Measurements from ENCODE around the gene PDE4D. TPM values are rescaled to one million over a fixed set of nuclear protein-coding genes. Genes with fewer than 3 reads are reported as not detected.
"Not testable (repeated sequence)": the region's sequence is repeated elsewhere in the genome, so short reads cannot be mapped to it uniquely, and the experiment has no call there.

Gene PDE4D
- total RNA-seq, 1 experiment from 2014 or later: 2.4 TPM

GRCh38 chr5:59666440-59667068 lies 227.0 kb downstream of the PDE4D start:
- BruUV-seq (replicated peaks): no TSS peak
- Histone ChIP-seq H3K4me1 (ENCODE audit: control insufficient read depth, insufficient read depth, low read length) (no peaks in the 10 kb centered on the region), H3K36me3 (ENCODE audit: control insufficient read depth, insufficient read depth, low read length) (no peaks in the 10 kb centered on the region), H3K27me3 (ENCODE audit: control insufficient read depth, insufficient read depth, low read length) (no peaks in the 10 kb centered on the region), H3K4me3 (ENCODE audit: low read depth in 2 of 2, low read length in 2 of 2) (no peak overlapping the region), H3K27ac (ENCODE audit: low read length) (no peak overlapping the region), H3K9me3 (ENCODE audit: control insufficient read depth, insufficient read depth, low read depth, low read length) (no peaks in the 10 kb centered on the region)
- TF ChIP-seq REST (IDR thresholded peaks at IDR 0.05; ENCODE audit: insufficient read depth in 1 of 2, low read depth in 2 of 2, low read length in 1 of 2): no peak
- TF ChIP-seq CTCF (IDR thresholded peaks at IDR 0.05): peak; percentile 5; the same call in 1 of the 2 replicates
- DNase-seq (ENCODE audit: low read depth, low spot score) (no peak), ATAC-seq (no peak)
- intact Hi-C loops (cut with micrococcal nuclease; ENCODE audit: unreplicated experiment): no loop called here
- in situ Hi-C loops (cut with HindIII; ENCODE audit: low pct_unique_long_range_greater_than_20kb, low sequenced_read_pairs): no loop called here
- POLR2A ChIA-PET: no interaction called here
- CTCF ChIA-PET: no interaction called here

DNA sequence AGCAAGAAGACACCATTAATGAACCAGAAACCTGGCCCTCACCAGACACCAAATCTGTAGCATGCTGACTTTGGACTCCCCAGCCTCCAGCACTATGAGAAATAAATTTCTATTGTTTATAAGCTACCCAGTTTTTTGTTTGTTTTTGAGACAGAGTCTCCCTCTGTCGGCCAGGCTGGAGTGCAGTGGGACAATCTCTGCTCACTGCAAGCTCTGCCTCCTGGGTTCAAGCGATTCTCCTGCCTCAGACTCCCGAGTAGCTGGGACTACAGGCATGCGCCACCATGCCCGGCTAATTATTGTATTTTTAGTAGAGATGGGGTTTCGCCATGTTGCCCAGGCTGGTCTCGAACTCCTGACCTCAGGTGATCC lies 227.7 kb downstream of the PDE4D start:
- H3K9me3 ChIP-seq (ENCODE audit: control insufficient read depth, insufficient read depth, low read depth, low read length); intact Hi-C loops (cut with micrococcal nuclease; ENCODE audit: unreplicated experiment); H3K4me1 ChIP-seq (ENCODE audit: control insufficient read depth, insufficient read depth, low read length); in situ Hi-C loops (cut with HindIII; ENCODE audit: low pct_unique_long_range_greater_than_20kb, low sequenced_read_pairs); H3K27me3 ChIP-seq (ENCODE audit: control insufficient read depth, insufficient read depth, low read length); POLR2A ChIA-PET; H3K27ac ChIP-seq (ENCODE audit: low read length); BruUV-seq (replicated peaks); DNase-seq (ENCODE audit: low read depth, low spot score); H3K36me3 ChIP-seq (ENCODE audit: control insufficient read depth, insufficient read depth, low read length); H3K4me3 ChIP-seq (ENCODE audit: low read depth in 2 of 2, low read length in 2 of 2); ATAC-seq: not testable (repeated sequence)
- CTCF ChIA-PET: interaction anchor here (0.6 kb wide), 1 partner anchor 9 kb away, joined by 7 read pairs; no protein-coding TSS in a partner anchor

GRCh38 chr5:59665086-59665831 lies 228.3 kb downstream of the PDE4D start:
- ChIA-PET POLR2A (no interaction called here), CTCF (interaction anchor here (0.6 kb wide), 1 partner anchor 8 kb away, joined by 7 read pairs; no protein-coding TSS in a partner anchor)
- ATAC-seq (no peak), DNase-seq (ENCODE audit: low read depth, low spot score) (no peak)
- intact Hi-C loops (cut with micrococcal nuclease; ENCODE audit: unreplicated experiment): no loop called here
- H3K36me3 ChIP-seq (ENCODE audit: control insufficient read depth, insufficient read depth, low read length): no peaks in the 10 kb centered on the region
- in situ Hi-C loops (cut with HindIII; ENCODE audit: low pct_unique_long_range_greater_than_20kb, low sequenced_read_pairs): no loop called here
- no peak overlapping the region for H3K27ac ChIP-seq (ENCODE audit: low read length)
- BruUV-seq (replicated peaks): no TSS peak
- H3K4me3 ChIP-seq (ENCODE audit: low read depth in 2 of 2, low read length in 2 of 2): no peak overlapping the region
- TF ChIP-seq POLR2AphosphoS5 (IDR thresholded peaks at IDR 0.05; ENCODE audit: low read depth, low read length) (no peak), CTCF (IDR thresholded peaks at IDR 0.05) (no peak), SIN3A (IDR thresholded peaks at IDR 0.05; ENCODE audit: borderline replicate concordance, insufficient read depth, low read depth, low read length) (no peak), REST (IDR thresholded peaks at IDR 0.05; ENCODE audit: insufficient read depth in 1 of 2, low read depth in 2 of 2, low read length in 1 of 2) (no peak), TCF7L2 (IDR thresholded peaks at IDR 0.05; ENCODE audit: low read depth, low read length) (no peak)
- no peaks in the 10 kb centered on the region for H3K9me3 ChIP-seq (ENCODE audit: control insufficient read depth, insufficient read depth, low read depth, low read length)
- H3K4me1 ChIP-seq (ENCODE audit: control insufficient read depth, insufficient read depth, low read length): no peaks in the 10 kb centered on the region
- no peaks in the 10 kb centered on the region for H3K27me3 ChIP-seq (ENCODE audit: control insufficient read depth, insufficient read depth, low read length)
